GM21447 (cell line): Measurements from ENCODE around the gene ADGRD1.
"Not testable (repeated sequence)": the region's sequence is repeated elsewhere in the genome, so short reads cannot be mapped to it uniquely, and the experiment has no call there.

Experiments used
- ATAC-seq: cut with Tn5 transposase; IDR thresholded peaks from one replicate; pipeline ENCODE4 v1.9.1; 2021; ENCODE audit not compliant: unreplicated experiment

Gene ADGRD1

DNA sequence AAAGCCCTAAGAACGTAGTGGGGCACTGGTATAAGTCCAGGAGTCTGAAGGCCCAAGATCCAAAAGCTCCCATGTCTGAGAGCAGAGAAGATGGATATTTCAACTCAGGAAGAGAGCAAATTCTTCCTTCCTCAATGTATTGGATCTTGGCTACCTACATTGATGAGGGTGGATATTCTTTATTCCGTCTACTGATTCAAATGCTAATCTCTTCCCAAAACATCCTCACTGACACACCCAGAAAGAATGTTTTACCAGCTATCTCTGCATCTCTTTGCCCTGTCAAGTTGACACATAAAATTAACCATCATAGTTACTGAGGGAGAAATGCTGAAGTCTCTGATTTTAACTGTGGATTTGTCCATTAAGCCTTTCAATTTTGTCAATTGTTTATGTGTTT is 16.6 kb upstream of the ADGRD1 start:
- ATAC-seq, result no peak

- not testable (repeated sequence) for ATAC-seq
These were observed 16.2 kb upstream of the ADGRD1 start for GRCh38 chr12:130937546-130937945.

DNA sequence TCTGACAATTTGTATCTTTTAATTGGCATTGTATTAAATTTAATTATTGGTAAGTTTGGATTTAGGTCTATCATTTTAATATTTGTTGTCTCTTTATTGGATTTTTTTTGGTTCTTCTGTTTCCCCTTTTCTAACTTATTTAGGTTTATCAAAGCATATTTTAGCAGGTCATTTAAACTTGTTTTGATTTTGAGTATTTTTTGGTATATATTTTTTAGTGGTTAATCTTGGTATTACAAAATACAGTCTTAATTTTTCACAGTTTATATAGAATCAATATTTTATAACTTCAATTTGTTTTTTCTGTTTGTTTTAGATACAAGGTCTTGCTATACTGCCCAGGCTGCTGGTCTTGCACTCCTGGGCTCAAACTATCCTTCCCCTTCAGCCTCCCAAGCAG is 15.5 kb upstream of the ADGRD1 start:
- no peak for ATAC-seq

- ATAC-seq, result no peak
These were observed 8.8 kb upstream of the ADGRD1 start for GRCh38 chr12:130944878-130945277.

DNA sequence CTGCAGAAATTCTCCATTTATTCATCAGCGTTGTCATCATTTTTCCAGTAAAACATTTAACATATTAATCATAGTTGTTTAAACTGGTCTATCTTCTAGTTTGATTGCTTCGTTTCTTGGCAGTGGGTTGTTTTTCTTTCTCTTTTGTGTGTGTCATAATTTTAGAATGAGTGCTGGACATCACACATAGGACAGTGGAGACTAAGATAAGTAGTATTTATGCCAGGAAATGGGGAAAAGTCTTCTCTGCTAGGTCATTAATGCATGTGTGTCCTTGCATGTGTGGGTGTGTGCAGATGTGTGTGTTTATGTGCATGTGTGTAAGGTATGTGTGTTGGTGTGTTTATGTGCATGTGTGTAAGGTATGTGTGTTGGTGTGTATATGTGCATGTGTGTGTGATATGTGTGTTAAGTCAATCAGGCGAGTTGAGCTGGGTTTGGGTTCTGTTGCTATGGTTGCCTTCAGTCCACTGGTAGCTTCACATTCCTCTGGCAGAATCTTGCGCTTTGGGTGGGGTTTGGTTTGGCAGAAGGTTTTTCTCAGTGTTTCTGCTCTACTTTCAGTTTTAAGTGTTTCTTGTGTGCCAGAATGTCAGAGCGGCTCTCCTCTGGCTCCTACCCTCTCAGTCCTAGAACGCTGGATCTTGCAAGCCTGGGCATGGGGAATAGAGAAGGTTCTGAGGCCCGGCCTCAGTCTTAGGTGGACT is 7.8 kb upstream of the ADGRD1 start:
- no peak for ATAC-seq

DNA sequence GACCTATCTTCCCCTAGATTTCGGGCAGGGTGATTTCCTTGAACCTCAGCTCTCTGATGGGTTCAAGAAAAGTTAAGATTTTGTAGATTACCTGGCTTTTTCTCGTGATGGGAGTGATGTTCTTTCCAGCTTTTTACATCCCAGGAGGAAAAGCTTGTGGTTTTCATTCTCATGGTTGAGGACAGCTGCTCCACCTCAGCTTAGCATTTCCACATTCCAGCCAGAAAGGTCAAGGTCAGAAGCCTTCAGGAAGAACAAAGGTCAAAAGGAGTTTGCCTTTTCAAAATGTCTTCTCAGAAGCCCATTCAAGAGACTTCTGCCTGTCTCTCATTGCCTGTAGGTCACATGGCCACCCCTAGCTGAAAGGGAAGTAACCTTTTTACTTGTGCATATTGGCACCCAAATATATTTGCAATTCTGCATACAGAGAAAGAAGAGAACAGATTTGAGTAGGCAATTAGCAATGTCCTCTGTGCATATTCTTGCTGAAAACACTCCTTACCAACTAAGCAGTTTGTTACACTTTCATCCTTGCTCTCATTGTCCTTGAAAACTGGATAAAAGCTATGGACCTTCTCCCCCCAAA is 6.6 kb upstream of the ADGRD1 start:
- ATAC-seq, result no peak

GRCh38 chr12:130948136-130948535 is 5.6 kb upstream of the ADGRD1 start:
- ATAC-seq, result no peak

DNA sequence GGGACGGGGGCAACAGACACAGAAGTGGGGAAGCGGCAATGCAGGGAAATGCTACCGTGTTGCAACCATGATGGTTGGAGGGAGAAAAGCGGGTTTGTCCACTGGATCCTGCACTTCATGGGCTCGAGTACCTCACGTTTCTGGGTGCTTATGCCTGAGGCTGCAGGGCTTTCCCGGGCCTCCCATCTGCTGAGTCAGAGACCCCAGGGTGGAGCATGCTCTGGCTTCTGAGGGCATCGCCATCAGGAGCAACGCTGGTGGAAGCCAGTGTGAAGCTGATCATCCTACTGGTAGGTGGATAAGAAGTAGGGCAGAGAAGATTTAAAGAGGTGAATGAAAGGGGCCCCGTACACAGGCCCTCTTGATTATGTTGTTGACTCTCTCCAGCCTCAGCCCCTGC is 5.0 kb upstream of the ADGRD1 start:
- no peak for ATAC-seq

GRCh38 chr12:130949806-130950205 is 3.9 kb upstream of the ADGRD1 start:
- ATAC-seq, result no peak

GRCh38 chr12:130951636-130952035 is 2.1 kb upstream of the ADGRD1 start:
- no peak for ATAC-seq

GRCh38 chr12:130952171-130952954 is 1.3 kb upstream of the ADGRD1 start:
- no peak for ATAC-seq

GRCh38 chr12:130954544-130954831 is 781 bp downstream of the ADGRD1 start:
- no peak for ATAC-seq

DNA sequence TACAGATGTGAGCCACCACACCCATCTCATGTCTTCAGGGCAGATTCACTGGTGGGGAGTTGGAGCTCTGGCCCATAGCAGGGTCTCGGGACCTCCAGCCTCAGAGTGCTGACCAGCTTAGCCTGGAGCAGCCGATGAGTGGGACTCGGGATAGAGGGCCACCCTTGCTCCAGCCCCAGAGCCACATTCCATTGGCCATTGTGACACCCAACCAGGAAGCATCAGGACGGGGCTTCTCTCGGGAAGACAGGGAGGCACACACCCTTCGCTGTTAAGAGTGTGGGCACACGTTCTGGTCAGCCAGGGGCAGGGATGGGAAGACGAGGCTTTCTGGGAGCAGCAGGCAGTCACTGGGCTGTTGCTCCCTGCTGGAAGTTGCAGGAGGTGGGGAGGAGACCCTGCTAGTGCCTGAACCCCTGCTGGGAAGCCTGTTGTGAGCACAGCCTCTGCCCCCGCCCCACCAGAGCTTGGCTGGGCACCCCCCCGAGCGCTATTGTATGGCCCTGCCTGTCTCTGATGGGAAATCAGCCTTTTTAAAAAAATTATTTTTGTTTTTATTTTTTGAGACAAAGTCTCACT is 1.6 kb downstream of the ADGRD1 start:
- ATAC-seq, result no peak

- ATAC-seq, result no peak
These were observed 2.3 kb downstream of the ADGRD1 start for GRCh38 chr12:130956009-130956408.

DNA sequence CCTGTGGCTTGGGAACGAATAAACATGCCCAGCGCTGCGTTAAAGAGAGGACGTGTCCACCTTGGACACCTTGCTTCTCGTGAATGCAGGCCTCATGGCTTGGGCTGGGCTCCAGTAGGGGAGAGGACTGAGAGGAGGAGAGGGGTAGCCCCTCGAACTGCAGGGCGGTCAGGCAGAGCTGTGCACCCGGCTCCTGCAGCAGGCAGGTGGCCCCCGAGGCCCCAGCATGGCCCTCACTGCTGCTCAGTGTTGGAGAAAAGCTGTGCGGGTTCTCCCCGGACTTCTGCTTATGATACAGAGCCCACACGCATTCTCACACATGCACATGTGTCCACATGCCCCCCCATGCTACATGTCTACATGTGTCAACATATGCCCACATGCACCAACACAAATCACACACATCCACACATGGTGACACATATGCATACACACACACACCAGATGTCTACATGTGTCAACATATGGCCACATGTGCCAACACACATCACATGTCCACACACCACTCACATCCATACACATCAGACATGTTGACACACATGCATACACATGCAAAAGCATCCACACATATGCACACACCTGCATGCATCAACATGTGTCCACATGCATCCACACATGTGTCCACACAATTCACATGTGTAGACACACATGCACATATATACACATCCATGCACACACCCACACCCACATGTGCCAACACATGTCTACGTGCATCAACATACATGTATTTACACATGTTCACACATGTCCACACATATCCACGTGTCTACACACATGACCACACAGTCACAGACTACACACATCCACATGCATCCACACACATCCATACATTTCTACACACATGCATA is 3.0 kb downstream of the ADGRD1 start:
- no peak for ATAC-seq

DNA sequence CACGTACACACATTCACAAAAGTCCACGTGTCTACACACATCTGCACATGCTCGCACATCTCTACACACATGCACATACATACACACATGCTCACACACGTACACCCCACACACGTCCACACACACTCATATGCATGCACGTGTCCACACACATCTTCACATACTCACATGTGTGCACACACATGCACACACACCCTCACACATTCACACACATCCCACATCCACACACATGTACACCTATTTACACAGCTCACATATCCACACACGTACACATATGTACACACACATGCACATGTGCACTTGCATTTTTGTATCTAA is 3.6 kb downstream of the ADGRD1 start:
- no peak for ATAC-seq

DNA sequence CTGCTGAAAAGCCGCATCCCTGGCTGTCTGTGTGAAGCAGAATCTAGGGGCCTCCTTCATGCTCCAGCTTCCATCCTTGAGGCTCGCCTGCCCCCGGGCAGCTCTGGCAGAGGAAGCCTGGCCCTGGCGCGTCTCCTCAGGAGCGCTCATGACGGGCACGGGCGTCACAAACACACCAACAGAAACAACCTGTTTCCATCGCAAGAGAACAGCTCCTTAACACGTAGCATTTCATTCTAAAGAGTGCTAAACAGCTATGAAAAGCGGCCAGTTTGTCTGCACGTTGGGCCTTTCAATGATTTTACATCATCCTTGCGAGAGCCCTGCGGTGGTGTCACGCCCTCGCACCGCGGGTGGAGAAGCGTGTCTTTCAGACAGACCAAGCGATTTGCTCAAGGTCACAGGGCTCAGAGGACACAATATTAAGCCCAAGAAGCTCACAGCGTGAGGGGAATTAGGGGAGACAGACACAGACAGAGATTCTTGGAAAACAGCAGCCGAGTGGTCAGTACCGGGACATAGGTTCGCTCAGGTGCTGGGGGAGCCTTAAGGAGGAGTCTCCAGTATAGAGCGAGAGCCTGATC is 4.9 kb downstream of the ADGRD1 start:
- no peak for ATAC-seq

DNA sequence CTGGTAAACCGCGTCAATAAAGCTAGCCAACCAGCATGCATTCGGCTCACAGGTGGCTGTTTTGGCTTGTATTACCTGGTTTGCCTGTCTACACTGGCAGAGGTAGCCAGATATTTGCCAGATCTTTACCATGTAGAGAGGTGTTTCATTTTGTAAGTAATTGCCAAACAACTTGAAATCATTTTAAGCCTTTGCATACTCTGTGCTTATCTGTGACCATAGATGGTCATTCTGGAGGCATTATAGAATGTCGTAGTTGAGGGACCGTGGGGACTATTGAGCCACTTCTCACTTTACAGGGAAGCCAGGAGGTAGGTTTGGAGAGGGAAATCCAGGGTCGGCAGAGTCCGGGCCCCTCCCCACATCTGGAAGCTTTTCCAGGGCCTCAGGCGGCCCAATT is 5.9 kb downstream of the ADGRD1 start:
- ATAC-seq, result no peak

- no peak for ATAC-seq
These were observed 6.4 kb downstream of the ADGRD1 start for GRCh38 chr12:130960058-130960457.

GRCh38 chr12:130960787-130961186 is 7.1 kb downstream of the ADGRD1 start:
- ATAC-seq, result no peak

GRCh38 chr12:130961921-130962451 is 8.3 kb downstream of the ADGRD1 start:
- ATAC-seq, result no peak
